GM19328 (cell line): ENCODE measurements around the gene MKS1.

Source experiments
- ATAC-seq: cut with Tn5 transposase; IDR thresholded peaks from one replicate; pipeline ENCODE4 v1.9.1; 2021; ENCODE audit warnings: mild to moderate bottlenecking, moderate library complexity; ENCODE audit not compliant: unreplicated experiment

MKS1 gene

DNA sequence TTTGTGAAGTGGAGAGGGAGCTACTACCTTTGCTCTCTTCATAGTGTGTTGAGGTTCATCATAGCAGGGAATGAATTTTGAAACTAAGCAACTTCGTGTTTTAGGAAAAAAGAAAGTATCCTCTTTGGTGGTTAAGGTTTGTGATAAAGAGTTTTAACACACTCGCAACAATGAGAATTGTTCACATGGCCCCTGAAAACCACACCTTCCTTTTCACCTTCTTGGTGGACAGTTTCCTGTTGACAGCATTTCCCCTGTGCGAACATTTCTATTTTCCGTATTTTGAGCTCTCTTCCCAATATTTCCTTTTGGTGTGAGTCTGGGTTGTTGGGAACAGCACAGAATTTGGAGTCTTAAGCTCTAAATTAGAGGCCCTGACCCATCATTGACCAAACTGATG is 48.4 kb downstream of the MKS1 start:
- no peak for ATAC-seq

DNA sequence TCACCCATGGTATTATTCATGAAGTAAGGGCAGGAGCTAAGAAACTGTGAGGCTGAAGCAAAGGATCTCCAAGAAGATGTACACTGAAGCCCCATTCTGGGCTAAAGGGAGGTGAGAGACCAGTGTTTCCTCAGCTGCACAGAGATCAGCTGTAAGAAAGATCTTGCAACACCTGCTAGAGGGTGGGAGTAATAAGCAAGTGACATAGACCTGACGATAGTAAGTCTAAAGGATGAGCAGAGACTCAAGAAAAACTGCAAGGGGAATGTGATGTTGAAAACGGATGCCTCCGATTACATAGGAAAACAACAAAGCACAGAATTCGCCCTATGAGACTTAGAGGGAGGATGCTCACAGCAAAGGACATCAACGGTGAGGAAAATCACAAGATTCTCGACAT is 52.4 kb downstream of the MKS1 start, which contains the start of gene OR4D2:
OR4D2 (plus strand) TSS at position 301 of the 400 bp plus-strand sequence. CDS start 2,674 bp downstream, outside the sequence.
- no peak for ATAC-seq

DNA sequence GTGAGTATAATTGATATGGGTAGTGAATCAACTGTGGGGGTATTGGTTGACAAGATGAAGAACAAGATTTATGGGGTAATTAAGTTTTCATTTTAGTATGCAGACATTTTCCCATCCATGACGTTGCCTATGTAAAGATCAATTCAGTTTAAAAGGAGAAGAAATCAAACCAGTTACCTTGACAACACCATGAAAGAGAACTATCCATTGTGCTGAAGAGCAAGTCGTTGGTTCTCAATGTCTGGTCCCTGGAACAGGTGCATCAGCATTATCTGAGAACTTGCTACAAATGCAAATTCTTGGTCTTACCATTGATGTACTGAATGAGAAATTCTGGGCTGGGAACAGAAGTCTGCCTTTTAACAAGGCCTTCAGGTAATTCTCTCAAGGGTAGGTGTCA is 53.1 kb downstream of the MKS1 start:
- ATAC-seq = no peak

DNA sequence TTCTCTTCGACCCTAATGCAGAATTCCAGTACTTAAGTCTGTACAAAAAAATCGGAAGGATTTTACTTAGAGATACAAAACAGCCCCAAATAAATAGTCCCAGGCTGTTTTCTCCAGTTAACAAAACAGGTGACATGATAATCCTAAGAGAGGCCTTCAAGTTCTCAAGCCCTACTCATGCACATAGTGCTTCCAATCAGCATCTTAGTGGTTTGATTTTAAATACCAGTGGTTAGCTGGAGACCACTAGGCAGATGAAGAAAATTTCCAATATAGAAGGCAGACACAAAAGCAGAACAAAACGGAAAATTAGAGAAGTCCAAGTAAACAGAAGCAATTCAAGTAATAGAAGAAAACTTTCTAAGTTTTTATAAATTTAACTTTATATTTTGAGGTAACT is 57.5 kb downstream of the MKS1 start:
- no peak for ATAC-seq

DNA sequence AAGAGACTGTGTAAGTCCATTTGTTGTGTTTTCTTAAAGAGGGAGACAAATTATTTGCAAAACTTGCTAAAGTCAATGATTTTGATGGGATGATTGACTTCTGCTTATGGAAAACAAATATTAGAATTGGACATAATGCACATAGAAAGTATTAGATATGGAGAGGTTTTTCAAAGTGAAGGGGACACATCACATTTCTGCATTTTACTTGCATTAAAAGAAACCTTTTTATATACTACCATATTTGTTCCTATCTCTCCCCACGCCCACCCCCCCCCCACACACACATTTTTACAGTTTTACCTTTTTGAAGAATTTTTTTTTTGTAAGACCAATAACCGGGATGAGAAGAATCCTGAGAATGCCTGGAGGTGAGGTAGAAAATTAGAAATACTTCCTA is 60.9 kb downstream of the MKS1 start:
- ATAC-seq = no peak

DNA sequence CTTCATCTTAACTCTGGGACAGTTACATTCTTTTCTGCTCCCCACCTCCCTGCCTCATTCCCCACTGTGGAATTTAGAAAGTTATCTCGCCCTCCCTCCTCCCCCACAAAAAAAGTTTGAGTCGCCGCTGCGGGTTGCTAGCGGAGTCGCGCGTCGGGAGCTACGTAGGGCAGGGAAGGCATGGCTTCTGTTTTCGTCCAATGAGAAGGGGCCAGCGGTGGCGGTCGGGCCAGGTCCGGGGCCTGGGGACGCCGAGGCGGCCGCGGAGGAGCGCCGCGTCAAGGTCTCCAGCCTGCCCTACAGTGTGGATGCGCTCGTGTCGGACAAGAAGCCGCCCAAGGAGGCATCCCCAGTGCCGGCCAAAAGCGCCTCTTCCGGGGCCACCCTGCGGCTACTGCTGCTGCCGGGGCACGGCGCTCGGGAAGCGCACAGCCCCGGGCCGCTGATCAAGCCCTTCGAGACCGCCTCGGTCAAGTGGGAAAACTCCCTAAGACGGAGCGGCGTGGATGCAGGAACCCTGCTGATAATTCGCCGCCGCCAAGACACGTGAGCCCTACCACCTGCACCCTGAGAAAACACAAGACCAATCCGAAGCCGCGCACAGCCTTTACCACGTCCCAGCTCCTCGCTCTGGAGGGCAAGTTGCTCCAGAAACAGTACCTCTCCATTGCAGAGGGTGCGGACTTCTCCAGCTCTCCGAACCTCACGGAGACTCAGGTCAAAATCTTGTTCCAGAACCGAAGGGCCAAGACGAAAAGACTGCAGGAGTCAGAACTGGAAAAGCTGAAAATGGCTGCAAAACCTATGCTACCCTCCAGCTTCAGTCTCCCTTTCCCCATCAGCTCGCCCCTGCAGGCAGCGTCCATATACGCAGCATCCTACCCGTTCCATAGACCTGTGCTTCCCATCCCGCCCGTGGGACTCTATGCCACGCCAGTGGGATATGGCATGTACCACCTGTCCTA is 61.9 kb downstream of the MKS1 start:
- ATAC-seq = no peak
